ENCODE measurements around the gene STK10.

The STK10 gene

DNA sequence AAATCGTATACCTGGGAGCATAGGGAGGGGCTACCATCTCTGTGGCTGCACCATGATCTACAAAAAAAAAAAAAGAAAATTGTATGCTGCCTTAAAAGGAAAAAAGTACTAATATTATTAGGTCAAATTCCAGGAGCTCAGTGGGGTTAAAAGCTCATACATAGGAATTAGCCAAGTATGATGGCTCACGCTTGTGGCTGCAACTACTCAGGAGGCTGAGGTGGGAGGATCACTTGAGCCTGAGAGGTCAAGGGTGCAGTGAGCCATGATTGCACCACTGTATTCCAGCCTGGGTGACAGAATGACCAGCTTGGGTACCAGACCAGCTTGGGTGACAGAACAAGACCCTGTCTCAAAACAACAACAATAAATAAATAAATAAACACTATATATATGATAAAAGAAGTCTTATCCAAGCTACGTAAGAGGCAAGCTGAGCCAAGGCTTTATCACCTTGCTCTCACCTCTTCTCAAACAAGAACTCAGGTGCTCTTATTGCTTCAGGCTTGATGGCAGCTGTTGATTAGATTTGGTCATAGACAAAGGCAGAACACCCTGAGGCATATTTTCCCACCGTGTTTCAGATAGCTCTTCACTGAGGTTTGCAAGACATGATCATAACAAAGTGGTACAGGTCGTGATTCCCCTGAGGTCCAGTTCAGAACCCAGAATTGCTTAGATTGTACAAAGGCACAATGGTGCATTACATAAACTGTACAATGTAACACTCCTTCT lies 178.3 kb downstream of the STK10 start:
- Histone ChIP-seq H3K9me3 (ENCODE audit: control insufficient read depth, low read length) (no peaks in the 10 kb centered on the region), H3K4me1 (ENCODE audit: control insufficient read depth, insufficient read depth, low read length) (peaks cover 31% of the 10 kb centered on the region), H3K36me3 (ENCODE audit: control insufficient read depth, insufficient read depth, low read length, severe bottlenecking) (no peaks in the 10 kb centered on the region), H3K4me3 (ENCODE audit: low read length) (no peak overlapping the region), H3K9ac (ENCODE audit: low read length) (no peak overlapping the region), H3K27me3 (replicated peaks; ENCODE audit: control insufficient read depth, insufficient read depth, low read length) (no peaks in the 10 kb centered on the region)
- no peak for DNase-seq (ENCODE audit: low read depth)

DNA sequence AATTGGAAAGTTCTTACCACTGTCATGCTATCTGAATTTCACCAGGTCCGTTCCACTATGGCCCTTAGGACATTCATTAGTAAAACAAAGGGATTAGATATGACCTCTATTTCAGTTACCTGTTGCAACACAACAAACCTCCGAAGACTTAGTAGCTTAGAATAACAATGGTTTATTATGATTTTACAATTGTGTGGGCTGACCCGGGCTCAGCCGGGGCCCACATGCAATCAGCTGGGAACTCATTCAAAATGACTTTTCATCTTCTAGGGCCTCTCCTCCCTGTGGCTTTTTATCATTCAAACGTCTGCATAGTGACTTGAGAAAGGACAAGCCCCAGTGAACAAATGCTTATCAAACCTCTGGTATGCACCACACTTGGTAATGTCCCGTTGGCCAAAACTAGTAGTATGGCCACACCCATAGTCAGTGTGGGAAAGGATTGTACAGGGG lies 179.3 kb downstream of the STK10 start:
- peak overlapping the region; percentile 20 for H3K4me3 ChIP-seq (ENCODE audit: low read length)
- no peaks in the 10 kb centered on the region for H3K36me3 ChIP-seq (ENCODE audit: control insufficient read depth, insufficient read depth, low read length, severe bottlenecking)
- peaks cover 41% of the 10 kb centered on the region for H3K4me1 ChIP-seq (ENCODE audit: control insufficient read depth, insufficient read depth, low read length)
- H3K9ac ChIP-seq (ENCODE audit: low read length), result no peak overlapping the region
- H3K9me3 ChIP-seq (ENCODE audit: control insufficient read depth, low read length), result no peaks in the 10 kb centered on the region
- H3K27me3 ChIP-seq (replicated peaks; ENCODE audit: control insufficient read depth, insufficient read depth, low read length), result no peaks in the 10 kb centered on the region
- peak; percentile 19 for DNase-seq (ENCODE audit: low read depth)

GRCh38 chr5:172008111-172008455 lies 179.9 kb downstream of the STK10 start:
- no peaks in the 10 kb centered on the region for H3K9me3 ChIP-seq (ENCODE audit: control insufficient read depth, low read length)
- peak overlapping the region; percentile 90 for H3K4me3 ChIP-seq (ENCODE audit: low read length)

DNA sequence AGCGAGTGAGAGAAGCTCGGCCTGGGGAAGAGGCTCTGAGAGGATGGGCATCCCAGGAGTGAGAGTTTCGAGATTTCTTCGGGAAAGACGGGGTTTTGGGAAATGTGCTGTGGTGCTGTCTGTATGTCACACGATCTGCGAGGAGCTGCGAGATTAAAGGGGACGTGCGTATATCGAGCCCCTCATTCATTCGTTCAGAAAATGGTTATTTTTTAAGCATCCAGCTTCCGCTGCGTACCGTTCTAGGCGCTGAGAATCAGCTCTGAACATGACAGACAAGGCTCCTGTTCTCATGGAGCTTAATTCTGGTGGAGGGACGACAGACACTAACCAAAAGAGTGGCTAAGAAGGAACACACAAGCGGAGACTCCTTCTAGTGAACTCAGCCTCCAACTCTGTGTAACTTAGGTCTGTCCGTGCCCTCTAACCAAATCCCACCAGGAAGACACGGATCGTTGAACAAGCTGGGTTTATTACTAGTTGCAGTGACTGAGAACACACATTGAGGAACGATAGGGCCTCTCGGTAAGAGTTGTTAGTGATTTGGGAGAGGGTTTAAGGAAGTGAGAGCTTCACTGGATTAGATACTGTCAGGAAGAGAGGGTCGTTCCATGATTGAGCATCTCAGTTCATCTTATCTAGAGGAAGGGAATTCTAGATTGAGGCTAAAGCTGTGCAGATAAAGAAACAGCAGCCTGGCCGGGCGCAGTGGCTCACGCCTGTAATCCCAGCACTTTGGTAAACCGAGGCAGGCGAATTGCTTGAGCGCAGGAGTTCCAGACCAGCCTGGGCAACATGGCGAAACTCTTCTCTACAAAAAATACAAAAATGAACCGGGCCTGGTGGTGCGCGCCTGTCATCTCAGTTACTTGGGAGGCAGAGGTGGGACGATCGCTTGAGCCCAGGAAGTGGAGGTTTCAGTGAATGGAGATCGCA lies 180.6 kb downstream of the STK10 start:
- H3K27me3 ChIP-seq (replicated peaks; ENCODE audit: control insufficient read depth, insufficient read depth, low read length), result no peaks in the 10 kb centered on the region
- H3K9ac ChIP-seq (ENCODE audit: low read length), result peak overlapping the region; percentile 96
- H3K9me3 ChIP-seq (ENCODE audit: control insufficient read depth, low read length), result no peaks in the 10 kb centered on the region
- no peaks in the 10 kb centered on the region for H3K36me3 ChIP-seq (ENCODE audit: control insufficient read depth, insufficient read depth, low read length, severe bottlenecking)
- peak; percentile 64 for DNase-seq (ENCODE audit: low read depth)
- H3K4me1 ChIP-seq (ENCODE audit: control insufficient read depth, insufficient read depth, low read length), result peaks cover 54% of the 10 kb centered on the region
- H3K4me3 ChIP-seq (ENCODE audit: low read length), result peak overlapping the region; percentile 90

More at GRCh38 chr5:172008111-172008455, 179.9 kb downstream of the STK10 start:
- H3K4me1 ChIP-seq (ENCODE audit: control insufficient read depth, insufficient read depth, low read length), result peaks cover 47% of the 10 kb centered on the region
- H3K27me3 ChIP-seq (replicated peaks; ENCODE audit: control insufficient read depth, insufficient read depth, low read length), result no peaks in the 10 kb centered on the region
- peak overlapping the region; percentile 96 for H3K9ac ChIP-seq (ENCODE audit: low read length)
- DNase-seq (ENCODE audit: low read depth), result peak; percentile 32
- H3K36me3 ChIP-seq (ENCODE audit: control insufficient read depth, insufficient read depth, low read length, severe bottlenecking), result no peaks in the 10 kb centered on the region

- Histone ChIP-seq H3K27me3 (replicated peaks; ENCODE audit: control insufficient read depth, insufficient read depth, low read length) (no peaks in the 10 kb centered on the region), H3K9ac (ENCODE audit: low read length) (peak within 1 kb of the TSS; percentile 96), H3K4me1 (ENCODE audit: control insufficient read depth, insufficient read depth, low read length) (peaks cover 59% of the 10 kb centered on the region), H3K4me3 (ENCODE audit: low read length) (peak within 1 kb of the TSS; percentile 90), H3K9me3 (ENCODE audit: control insufficient read depth, low read length) (no peaks in the 10 kb centered on the region), H3K36me3 (ENCODE audit: control insufficient read depth, insufficient read depth, low read length, severe bottlenecking) (no peaks in the 10 kb centered on the region)
- DNase-seq (ENCODE audit: low read depth), result peak; percentile 99
Observed at GRCh38 chr5:172006321-172007174, 181.5 kb downstream of the STK10 start, which contains the start of gene FBXW11. Gene FBXW11 (minus strand): TSS chr5:172006638. CDS start chr5:172006502, 136 bp downstream.

GRCh38 chr5:172005708-172006320 lies 182.2 kb downstream of the STK10 start:
- no peaks in the 10 kb centered on the region for H3K27me3 ChIP-seq (replicated peaks; ENCODE audit: control insufficient read depth, insufficient read depth, low read length)
- H3K9me3 ChIP-seq (ENCODE audit: control insufficient read depth, low read length), result no peaks in the 10 kb centered on the region
- DNase-seq (ENCODE audit: low read depth), result peak; percentile 63
- H3K4me1 ChIP-seq (ENCODE audit: control insufficient read depth, insufficient read depth, low read length), result peaks cover 59% of the 10 kb centered on the region
- H3K36me3 ChIP-seq (ENCODE audit: control insufficient read depth, insufficient read depth, low read length, severe bottlenecking), result no peaks in the 10 kb centered on the region
- H3K9ac ChIP-seq (ENCODE audit: low read length), result peak overlapping the region; percentile 96
- peak overlapping the region; percentile 90 for H3K4me3 ChIP-seq (ENCODE audit: low read length)

DNA sequence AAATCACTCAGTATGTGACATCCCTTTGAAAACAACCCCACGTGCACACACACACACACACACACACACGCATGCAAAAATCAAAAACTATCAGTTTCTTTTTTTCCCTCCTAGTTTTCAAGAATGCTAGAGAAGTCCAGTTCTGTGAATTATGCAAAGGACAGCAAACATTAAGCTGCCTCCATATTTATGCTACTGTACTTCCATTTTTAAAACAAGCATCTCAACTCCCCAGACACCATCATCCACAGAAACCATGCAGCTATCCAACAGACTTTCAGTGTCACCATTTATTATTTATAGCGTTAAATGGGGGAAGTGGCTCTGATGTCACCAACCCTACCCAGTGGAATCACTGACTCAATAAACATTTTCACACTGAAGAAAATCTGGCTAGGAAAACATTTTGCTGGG lies 183.2 kb downstream of the STK10 start:
- Histone ChIP-seq H3K4me3 (ENCODE audit: low read length) (peak overlapping the region; percentile 90), H3K27me3 (replicated peaks; ENCODE audit: control insufficient read depth, insufficient read depth, low read length) (no peaks in the 10 kb centered on the region), H3K36me3 (ENCODE audit: control insufficient read depth, insufficient read depth, low read length, severe bottlenecking) (no peaks in the 10 kb centered on the region), H3K9me3 (ENCODE audit: control insufficient read depth, low read length) (no peaks in the 10 kb centered on the region), H3K9ac (ENCODE audit: low read length) (peak overlapping the region; percentile 96), H3K4me1 (ENCODE audit: control insufficient read depth, insufficient read depth, low read length) (peaks cover 59% of the 10 kb centered on the region)
- peak; percentile 39 for DNase-seq (ENCODE audit: low read depth)

- peak overlapping the region; percentile 96 for H3K9ac ChIP-seq (ENCODE audit: low read length)
Observed at GRCh38 chr5:172003746-172004145, 184.3 kb downstream of the STK10 start.

DNA sequence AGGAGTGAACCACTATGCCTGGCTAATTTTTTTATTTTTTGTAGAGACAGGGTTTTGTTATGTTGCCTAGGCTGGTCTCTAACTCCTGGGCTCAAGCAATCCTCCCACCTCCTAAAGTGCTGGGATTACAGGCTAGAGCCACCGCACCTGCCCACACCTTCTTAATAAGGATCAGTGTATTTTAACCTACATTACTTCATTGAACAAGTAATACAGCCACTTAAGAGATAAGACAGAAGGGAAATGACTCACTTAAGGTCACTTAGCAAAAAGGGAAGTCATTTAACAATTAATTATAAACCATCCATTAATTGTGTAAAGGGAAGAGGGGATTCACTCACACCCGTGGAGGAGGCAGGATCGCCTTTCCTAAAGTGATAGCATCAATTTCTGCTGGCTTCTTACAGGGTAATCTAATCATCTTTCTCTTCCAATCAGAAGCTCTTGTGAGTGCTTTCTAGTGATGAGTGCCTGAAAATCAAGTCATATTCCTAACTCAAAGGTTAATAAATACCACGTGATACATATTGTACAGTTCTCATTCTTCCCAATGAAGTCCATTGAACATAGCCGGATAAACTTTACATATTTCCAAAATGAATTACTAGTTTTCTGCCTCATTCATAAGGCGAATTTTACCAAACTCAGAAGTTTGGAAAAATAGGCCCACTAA lies 185.0 kb downstream of the STK10 start:
- peak overlapping the region; percentile 90 for H3K4me3 ChIP-seq (ENCODE audit: low read length)
- no peaks in the 10 kb centered on the region for H3K9me3 ChIP-seq (ENCODE audit: control insufficient read depth, low read length)
- no peak for DNase-seq (ENCODE audit: low read depth)
- H3K27me3 ChIP-seq (replicated peaks; ENCODE audit: control insufficient read depth, insufficient read depth, low read length), result no peaks in the 10 kb centered on the region
- peak overlapping the region; percentile 59 for H3K9ac ChIP-seq (ENCODE audit: low read length)
- H3K4me1 ChIP-seq (ENCODE audit: control insufficient read depth, insufficient read depth, low read length), result peaks cover 40% of the 10 kb centered on the region
- no peaks in the 10 kb centered on the region for H3K36me3 ChIP-seq (ENCODE audit: control insufficient read depth, insufficient read depth, low read length, severe bottlenecking)

More at GRCh38 chr5:172003746-172004145, 184.3 kb downstream of the STK10 start:
- H3K36me3 ChIP-seq (ENCODE audit: control insufficient read depth, insufficient read depth, low read length, severe bottlenecking), result no peaks in the 10 kb centered on the region
- H3K4me1 ChIP-seq (ENCODE audit: control insufficient read depth, insufficient read depth, low read length), result peaks cover 48% of the 10 kb centered on the region
- H3K27me3 ChIP-seq (replicated peaks; ENCODE audit: control insufficient read depth, insufficient read depth, low read length), result no peaks in the 10 kb centered on the region
- H3K9me3 ChIP-seq (ENCODE audit: control insufficient read depth, low read length), result no peaks in the 10 kb centered on the region
- H3K4me3 ChIP-seq (ENCODE audit: low read length), result peak overlapping the region; percentile 90
- DNase-seq (ENCODE audit: low read depth), result peak; percentile 51

DNA sequence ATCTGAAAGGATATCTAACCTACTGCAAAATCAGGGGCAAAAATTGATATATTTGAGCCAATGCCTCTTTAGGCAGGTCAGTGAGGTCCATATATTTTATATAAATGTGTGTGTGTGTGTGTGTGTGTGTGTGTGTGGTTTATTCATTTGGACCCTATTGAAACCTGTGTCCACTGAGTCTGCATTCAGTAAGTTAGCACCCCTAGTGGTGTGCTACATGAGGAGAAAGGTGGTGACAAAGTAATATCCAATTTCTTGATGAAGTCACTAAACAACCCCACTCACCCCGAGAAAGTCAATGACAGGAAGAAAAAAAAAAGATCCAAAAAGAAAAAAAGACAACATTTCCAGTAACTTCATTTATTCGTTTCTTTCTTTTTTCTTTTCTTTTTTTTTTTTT lies 185.7 kb downstream of the STK10 start:
- peaks cover 34% of the 10 kb centered on the region for H3K4me1 ChIP-seq (ENCODE audit: control insufficient read depth, insufficient read depth, low read length)
- no peaks in the 10 kb centered on the region for H3K36me3 ChIP-seq (ENCODE audit: control insufficient read depth, insufficient read depth, low read length, severe bottlenecking)
- H3K9ac ChIP-seq (ENCODE audit: low read length), result no peak overlapping the region
- peak; percentile 62 for DNase-seq (ENCODE audit: low read depth)
- no peak overlapping the region for H3K4me3 ChIP-seq (ENCODE audit: low read length)
- no peaks in the 10 kb centered on the region for H3K27me3 ChIP-seq (replicated peaks; ENCODE audit: control insufficient read depth, insufficient read depth, low read length)
- H3K9me3 ChIP-seq (ENCODE audit: control insufficient read depth, low read length), result no peaks in the 10 kb centered on the region

All from adipocyte (in vitro differentiated cells).